ENCODE data around the gene ITPR2.
"Not testable (repeated sequence)": the region's sequence is repeated elsewhere in the genome, so short reads cannot be mapped to it uniquely, and the experiment has no call there.

Gene ITPR2

GRCh38 chr12:26517320-26517719, 315.7 kb downstream of the ITPR2 start:
- not testable (repeated sequence) for DNase-seq (ENCODE audit: low spot score)

DNA sequence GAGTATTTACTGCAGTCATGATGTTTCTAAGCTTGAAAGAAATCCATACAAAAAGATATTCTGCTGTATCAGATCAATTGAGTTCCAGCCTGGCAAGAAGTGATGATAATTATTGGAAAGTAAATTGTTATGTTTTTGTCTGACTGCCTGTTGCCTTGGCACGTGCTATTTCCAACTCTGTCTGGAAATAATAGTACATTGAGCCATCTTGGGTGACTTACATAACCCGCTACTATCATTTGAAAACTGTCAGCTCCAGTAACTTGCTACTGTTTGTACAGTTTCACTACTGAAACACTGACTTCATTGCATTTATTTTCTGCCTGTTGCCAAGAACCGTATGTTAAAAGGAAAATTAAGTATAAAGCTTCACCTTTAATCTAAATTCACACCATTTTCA, 318.6 kb downstream of the ITPR2 start:
- DNase-seq (ENCODE audit: low spot score) = peak; percentile 15

- DNase-seq (ENCODE audit: low spot score) = no peak
These were observed 319.5 kb downstream of the ITPR2 start for GRCh38 chr12:26513363-26514043.

GRCh38 chr12:26512213-26512612, 320.8 kb downstream of the ITPR2 start:
- no peak for DNase-seq (ENCODE audit: low spot score)

- DNase-seq (ENCODE audit: low spot score) = no peak
These were observed 322.7 kb downstream of the ITPR2 start for GRCh38 chr12:26510354-26510674.

GRCh38 chr12:26507613-26508012, 325.4 kb downstream of the ITPR2 start:
- no peak for DNase-seq (ENCODE audit: low spot score)

GRCh38 chr12:26499979-26500640, 332.9 kb downstream of the ITPR2 start:
- DNase-seq (ENCODE audit: low spot score) = no peak

GRCh38 chr12:26496170-26496569, 336.8 kb downstream of the ITPR2 start:
- DNase-seq (ENCODE audit: low spot score) = no peak

- DNase-seq (ENCODE audit: low spot score) = no peak
These were observed 339.3 kb downstream of the ITPR2 start for GRCh38 chr12:26493656-26494055.

DNA sequence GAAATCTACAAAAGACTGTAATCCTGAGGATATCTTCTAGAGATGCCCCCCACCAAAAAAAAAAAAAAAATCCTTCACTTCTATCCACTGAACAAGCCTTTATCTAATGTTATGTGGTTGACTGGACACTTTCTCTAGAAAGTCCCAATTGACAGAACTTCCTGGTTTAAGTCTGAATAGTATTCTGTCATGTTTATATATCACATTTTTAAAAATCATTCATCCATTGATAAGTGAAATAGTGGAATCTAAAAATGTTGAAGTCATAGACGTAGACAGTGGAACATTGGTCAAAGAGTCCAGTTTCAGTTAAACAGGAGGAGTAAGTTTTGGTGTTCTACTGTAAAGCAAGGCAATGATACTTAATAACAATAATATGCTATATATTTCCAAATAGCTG, 340.6 kb downstream of the ITPR2 start:
- DNase-seq (ENCODE audit: low spot score) = no peak

- no peak for DNase-seq (ENCODE audit: low spot score)
These were observed 343.1 kb downstream of the ITPR2 start for GRCh38 chr12:26489908-26490307.

DNA sequence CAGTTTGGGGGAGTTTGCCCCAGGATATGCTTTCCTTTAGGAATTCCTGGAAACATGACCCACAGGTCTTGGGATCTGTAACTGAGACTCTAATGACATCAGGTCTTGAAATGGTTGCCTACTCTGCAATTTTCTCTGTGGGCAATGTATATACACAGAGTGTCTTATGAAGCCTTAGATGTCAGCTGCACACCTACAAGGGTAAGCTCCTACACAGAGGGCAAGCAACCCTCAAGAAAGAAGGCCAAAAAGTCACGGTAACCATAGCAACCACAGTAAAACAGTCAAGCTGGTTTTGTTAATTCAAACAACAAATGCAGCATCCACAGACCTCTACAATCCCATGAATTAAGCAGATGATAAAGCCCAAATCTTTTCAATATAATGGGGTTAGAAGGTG, 344.6 kb downstream of the ITPR2 start:
- DNase-seq (ENCODE audit: low spot score) = no peak

DNA sequence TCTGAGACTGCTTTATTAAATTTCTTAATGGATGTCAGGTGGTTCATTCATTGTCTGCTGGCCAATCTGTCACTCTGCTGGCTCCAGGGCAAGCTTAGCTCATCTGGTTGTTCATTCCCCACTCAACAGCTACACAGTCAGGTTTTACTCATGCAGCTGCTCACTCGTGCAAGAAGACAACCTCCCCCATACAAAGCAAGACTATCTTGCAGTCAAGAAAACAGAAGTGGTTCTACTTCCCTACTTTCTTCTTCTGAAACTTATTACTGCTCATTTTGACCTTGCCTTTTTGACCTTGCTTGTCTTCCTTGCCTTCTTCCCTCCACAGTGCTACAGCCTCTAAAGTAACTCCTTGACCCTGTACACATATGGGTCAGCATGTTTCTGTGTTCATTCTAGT, 359.7 kb downstream of the ITPR2 start:
- DNase-seq (ENCODE audit: low spot score) = no peak

DNA sequence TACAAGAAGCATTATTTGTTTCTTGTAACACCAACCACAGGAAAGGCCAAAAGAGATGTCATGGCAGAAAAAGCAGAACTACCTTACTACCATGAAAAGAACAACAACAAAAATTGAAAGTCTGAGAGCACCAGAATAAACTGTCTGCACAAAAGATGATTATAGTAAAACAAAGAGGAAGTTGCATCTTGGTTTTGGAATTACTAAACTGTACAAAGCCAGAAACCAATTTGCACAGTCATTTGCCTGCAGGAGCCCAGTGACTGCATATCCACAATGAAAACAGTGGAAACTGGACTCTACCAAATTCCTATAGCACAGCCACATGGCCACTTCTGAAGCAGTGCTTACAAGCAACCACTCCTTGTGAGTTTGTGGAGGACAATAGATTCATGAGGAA, 361.4 kb downstream of the ITPR2 start:
- DNase-seq (ENCODE audit: low spot score) = peak; percentile 50

DNA sequence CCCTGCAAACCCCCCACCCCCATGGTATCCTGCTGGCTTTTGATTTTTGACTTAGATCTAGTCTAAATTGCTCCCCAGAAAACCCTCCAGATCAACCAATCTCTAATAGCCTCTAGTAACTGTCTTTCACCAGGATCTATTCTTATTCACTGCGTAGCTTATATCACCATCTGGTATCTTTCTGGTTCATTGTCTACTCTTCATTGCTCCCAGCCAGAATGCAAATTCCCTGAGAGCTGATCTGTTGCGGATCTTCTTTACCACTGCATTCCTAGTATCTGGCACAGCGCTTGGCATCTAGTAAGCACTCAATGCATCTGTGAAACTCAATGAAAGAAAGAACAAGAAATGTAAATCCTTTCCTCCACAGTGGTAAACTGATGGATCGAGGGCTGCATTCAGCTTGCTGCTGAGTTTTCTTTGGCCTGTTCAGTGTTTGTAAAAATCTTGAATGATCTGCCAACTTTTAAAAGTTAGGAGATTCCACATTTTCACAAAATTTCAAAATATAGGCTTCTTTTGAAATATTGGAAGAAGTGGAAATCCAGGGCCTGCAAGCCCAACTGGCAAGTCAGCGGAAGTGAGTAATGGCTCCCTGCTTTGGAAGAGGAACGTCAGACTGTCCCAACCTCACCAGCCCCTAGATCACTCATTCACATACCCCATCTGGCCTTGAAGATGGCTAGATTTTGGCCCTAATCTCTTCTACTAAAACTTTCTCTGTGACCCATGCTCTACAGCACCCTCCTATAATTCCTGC, 363.4 kb downstream of the ITPR2 start:
- no peak for DNase-seq (ENCODE audit: low spot score)

DNA sequence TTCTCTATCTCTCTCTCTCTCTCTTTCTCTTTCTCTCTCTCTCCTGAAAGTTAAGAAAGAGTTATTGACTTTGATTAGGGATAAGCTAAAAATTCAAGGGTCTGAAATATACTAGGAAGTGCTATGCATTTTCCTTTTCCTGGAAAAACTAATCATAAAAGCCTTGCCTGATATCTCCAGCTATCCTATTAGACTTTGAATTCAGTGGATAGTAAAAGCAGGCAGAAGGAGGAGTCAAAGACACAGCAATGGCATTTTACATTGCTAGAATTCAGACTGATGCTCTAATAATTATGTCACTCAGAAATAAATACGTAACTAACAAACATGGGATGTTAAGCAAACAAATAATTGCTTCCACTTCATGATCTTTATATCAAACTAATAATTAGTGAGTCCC, 365.6 kb downstream of the ITPR2 start:
- no peak for DNase-seq (ENCODE audit: low spot score)

DNA sequence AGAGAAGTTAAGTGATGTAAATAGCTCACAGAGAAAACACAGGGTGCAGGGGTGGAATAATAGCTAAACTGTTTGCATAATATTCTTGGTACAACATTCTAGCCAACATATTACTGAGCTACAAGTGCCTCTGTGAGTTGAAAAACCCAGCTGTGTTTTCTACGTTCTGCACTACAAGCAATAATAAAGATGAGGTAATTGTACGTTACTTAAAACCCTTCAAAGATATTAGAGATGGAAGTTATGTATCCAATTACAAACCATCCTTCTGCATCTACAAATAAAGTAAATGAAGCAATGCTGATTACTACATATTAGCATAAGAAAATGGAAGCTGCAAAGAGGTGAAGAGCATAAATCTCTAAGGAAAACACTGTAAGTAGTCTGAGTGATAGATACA, 366.3 kb downstream of the ITPR2 start:
- no peak for DNase-seq (ENCODE audit: low spot score)

DNA sequence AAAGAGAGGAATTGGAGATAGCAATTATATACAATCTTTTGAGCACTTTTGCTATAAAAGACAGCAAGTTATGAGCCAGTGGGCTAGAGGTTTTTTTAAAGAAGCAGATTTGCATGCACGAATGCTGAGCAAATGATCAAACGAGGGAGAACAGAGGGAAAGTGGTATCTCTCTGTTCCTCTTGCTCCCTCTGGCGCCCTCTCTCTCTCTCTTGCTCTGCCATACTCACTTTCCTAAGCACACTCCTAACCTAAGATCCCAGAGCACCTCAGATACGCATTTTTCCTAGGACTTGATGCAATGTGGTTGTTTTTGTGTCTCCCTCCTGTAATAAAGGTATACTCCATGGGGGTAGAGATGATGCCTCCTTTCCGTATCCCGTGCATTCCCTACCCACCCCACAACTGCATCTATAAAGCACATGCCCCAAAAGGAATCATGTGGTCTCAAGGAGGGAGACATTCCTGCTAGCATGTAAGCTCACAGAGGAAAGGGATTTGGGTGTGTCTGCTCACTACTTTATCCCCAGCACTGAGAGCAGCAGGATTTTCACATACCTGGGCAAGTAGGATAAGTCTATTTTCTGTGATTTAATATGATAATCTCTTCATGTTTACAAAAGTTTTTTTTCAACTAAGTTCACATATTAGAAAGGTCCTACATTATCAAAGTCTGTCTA, 367.4 kb downstream of the ITPR2 start:
- peak; percentile 18 for DNase-seq (ENCODE audit: low spot score)

DNA sequence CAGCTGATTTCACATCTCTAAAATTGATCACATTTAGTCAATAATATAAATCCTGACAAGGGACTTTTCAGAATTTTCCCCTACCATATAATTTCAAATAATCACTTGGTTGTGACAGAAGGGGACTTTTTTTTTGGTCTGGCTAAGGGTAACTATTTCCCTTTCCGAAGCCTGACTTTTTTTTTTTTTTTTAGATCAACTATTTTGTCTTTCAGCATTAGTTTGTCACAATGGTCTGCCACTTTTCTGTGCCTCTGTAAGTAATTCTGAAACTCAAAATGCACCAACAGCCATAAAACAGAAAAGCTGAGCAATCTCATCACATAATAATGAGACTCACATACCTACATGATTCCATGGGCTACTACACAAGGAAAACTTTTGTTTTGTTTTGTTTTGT, 371.2 kb downstream of the ITPR2 start:
- no peak for DNase-seq (ENCODE audit: low spot score)

- DNase-seq (ENCODE audit: low spot score) = peak; percentile 32
These were observed 372.6 kb downstream of the ITPR2 start for GRCh38 chr12:26460361-26460760.

GRCh38 chr12:26455936-26456574, 376.9 kb downstream of the ITPR2 start:
- no peak for DNase-seq (ENCODE audit: low spot score)

DNA sequence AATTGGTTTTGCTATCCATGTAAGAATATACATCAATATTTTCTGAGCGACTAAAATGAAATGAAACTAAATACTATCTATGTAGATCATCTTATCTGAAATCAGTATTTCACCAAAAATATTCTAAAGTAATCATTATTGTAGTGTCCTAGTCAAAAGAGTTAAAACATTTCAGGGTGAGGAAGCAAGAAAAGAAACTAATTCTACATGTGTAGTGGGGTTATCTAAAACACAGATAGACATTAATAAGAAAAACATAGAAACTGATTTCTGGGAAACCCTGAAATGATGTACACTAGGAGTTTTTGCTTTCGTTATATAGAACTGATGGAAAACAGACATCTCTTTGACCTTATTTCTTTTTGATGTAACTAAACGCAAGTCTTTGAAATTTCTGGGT, 379.7 kb downstream of the ITPR2 start:
- no peak for DNase-seq (ENCODE audit: low spot score)

All from putamen (tissue), 1 donor.